ENCODE measurements around the gene SEMA6D.

Gene SEMA6D

DNA sequence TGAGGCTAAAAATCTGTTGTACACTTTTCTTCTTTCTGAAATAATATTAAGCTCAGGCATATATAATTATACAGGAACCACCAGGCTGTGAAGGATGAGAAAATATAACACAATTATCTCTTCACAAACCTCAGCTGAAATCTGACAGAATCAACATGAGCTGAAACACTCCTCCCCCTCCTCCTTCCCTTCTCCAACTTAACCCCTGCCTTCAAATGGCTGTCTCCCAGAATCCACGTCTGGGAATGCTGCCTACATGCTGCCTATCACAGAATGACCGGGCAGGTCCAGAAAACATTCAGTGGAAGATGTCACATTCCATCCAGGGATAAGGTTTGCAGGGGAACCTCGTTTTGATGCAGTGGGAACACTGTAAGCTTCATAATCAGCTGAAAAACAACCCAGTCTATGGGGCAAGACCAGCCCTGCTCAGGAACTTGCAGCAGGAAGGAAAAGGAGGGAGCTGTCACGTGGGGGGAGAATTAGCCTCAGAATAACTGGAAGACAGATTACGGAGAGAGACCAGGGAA lies 44.0 kb upstream of the SEMA6D start:
- no peaks in the 10 kb centered on the region for H3K27me3 ChIP-seq (ENCODE audit: insufficient read depth, poor library complexity, severe bottlenecking)
- no peak overlapping the region for H3K27ac ChIP-seq (replicated peaks)
- TF ChIP-seq POLR2AphosphoS5 (IDR thresholded peaks at IDR 0.05; ENCODE audit: low read depth) (no peak), GABPA (IDR thresholded peaks at IDR 0.05; ENCODE audit: low read depth) (no peak), SPI1 (IDR thresholded peaks at IDR 0.05; ENCODE audit: borderline replicate concordance, low read depth) (no peak)
- TF ChIP-seq, protein P1, sequence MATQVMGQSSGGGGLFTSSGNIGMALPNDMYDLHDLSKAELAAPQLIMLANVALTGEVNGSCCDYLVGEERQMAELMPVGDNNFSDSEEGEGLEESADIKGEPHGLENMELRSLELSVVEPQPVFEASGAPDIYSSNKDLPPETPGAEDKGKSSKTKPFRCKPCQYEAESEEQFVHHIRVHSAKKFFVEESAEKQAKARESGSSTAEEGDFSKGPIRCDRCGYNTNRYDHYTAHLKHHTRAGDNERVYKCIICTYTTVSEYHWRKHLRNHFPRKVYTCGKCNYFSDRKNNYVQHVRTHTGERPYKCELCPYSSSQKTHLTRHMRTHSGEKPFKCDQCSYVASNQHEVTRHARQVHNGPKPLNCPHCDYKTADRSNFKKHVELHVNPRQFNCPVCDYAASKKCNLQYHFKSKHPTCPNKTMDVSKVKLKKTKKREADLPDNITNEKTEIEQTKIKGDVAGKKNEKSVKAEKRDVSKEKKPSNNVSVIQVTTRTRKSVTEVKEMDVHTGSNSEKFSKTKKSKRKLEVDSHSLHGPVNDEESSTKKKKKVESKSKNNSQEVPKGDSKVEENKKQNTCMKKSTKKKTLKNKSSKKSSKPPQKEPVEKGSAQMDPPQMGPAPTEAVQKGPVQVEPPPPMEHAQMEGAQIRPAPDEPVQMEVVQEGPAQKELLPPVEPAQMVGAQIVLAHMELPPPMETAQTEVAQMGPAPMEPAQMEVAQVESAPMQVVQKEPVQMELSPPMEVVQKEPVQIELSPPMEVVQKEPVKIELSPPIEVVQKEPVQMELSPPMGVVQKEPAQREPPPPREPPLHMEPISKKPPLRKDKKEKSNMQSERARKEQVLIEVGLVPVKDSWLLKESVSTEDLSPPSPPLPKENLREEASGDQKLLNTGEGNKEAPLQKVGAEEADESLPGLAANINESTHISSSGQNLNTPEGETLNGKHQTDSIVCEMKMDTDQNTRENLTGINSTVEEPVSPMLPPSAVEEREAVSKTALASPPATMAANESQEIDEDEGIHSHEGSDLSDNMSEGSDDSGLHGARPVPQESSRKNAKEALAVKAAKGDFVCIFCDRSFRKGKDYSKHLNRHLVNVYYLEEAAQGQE (IDR thresholded peaks at IDR 0.05; ENCODE audit: insufficient replicate concordance, low read depth), result no peak
- TF ChIP-seq, protein P2, sequence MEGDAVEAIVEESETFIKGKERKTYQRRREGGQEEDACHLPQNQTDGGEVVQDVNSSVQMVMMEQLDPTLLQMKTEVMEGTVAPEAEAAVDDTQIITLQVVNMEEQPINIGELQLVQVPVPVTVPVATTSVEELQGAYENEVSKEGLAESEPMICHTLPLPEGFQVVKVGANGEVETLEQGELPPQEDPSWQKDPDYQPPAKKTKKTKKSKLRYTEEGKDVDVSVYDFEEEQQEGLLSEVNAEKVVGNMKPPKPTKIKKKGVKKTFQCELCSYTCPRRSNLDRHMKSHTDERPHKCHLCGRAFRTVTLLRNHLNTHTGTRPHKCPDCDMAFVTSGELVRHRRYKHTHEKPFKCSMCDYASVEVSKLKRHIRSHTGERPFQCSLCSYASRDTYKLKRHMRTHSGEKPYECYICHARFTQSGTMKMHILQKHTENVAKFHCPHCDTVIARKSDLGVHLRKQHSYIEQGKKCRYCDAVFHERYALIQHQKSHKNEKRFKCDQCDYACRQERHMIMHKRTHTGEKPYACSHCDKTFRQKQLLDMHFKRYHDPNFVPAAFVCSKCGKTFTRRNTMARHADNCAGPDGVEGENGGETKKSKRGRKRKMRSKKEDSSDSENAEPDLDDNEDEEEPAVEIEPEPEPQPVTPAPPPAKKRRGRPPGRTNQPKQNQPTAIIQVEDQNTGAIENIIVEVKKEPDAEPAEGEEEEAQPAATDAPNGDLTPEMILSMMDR (IDR thresholded peaks at IDR 0.05; ENCODE audit: insufficient read depth, low read length), result no peak
- H3K4me3 ChIP-seq (replicated peaks; ENCODE audit: insufficient read depth, low read length), result no peak overlapping the region
- no peak for DNase-seq (ENCODE audit: low read depth in 1 of 2, low spot score in 1 of 2)

DNA sequence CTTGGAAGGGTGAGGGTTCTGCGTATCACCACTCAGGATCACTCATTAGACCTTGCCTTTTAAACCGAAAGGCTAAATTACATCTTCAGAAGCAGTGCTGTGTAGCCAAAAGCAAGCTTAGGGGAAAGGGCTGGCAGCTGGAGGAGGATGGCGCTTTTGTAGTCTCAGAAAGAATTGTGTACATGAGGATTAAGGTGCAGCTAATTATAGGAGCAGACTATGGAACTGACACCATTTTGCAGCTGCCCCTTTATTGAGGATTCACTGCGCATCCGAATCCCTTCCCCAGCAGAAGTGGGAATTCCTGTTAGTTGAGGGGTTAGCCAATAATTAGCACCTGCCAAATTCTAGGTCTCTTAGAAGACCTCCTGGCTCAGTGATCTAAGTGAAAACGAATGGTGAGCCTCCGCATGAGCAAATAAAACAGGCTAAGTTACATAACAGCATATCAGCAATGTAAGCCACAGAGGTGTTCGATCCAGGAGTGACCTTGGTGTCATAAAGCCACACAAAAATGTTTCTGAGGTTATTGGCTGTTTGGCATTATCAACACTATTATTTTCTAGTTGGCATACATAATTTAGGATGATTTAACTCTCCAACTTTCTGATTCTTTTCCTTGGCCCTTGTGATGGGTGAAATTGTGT lies 42.6 kb upstream of the SEMA6D start:
- TF ChIP-seq POLR2AphosphoS5 (IDR thresholded peaks at IDR 0.05; ENCODE audit: low read depth) (no peak), SPI1 (IDR thresholded peaks at IDR 0.05; ENCODE audit: borderline replicate concordance, low read depth) (no peak), GABPA (IDR thresholded peaks at IDR 0.05; ENCODE audit: low read depth) (no peak)
- TF ChIP-seq, protein P2 (IDR thresholded peaks at IDR 0.05; ENCODE audit: insufficient read depth, low read length), result no peak
- TF ChIP-seq, protein P1 (IDR thresholded peaks at IDR 0.05; ENCODE audit: insufficient replicate concordance, low read depth), result no peak
- H3K27me3 ChIP-seq (ENCODE audit: insufficient read depth, poor library complexity, severe bottlenecking), result no peaks in the 10 kb centered on the region
- no peak overlapping the region for H3K4me3 ChIP-seq (replicated peaks; ENCODE audit: insufficient read depth, low read length)
- H3K27ac ChIP-seq (replicated peaks), result no peak overlapping the region
- DNase-seq (ENCODE audit: low read depth in 1 of 2, low spot score in 1 of 2), result no peak

DNA sequence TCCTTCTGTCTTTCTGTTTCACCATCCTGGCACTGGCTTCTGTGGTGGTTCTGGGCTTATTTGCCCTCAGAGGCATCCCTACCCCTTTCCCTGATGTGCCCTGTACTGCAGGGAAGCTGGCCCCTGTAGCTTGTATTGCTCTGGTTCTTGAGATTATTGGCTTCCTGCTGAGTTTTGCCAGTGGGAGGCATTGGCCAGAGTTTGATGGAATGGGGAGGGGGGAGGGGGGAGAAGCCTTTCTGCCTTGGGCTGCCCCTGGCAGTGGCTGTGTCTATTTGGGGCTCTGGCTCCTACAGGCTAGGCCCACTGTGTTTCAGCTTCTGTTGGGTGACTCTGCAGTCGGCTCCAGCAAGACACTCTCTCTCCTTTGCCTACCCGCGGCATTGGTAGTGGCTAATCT lies 41.6 kb upstream of the SEMA6D start:
- H3K27ac ChIP-seq (replicated peaks), result no peak overlapping the region
- DNase-seq (ENCODE audit: low read depth in 1 of 2, low spot score in 1 of 2), result no peak
- no peaks in the 10 kb centered on the region for H3K27me3 ChIP-seq (ENCODE audit: insufficient read depth, poor library complexity, severe bottlenecking)
- TF ChIP-seq GABPA (IDR thresholded peaks at IDR 0.05; ENCODE audit: low read depth) (no peak), POLR2AphosphoS5 (IDR thresholded peaks at IDR 0.05; ENCODE audit: low read depth) (no peak), SPI1 (IDR thresholded peaks at IDR 0.05; ENCODE audit: borderline replicate concordance, low read depth) (no peak)
- TF ChIP-seq, protein P1 (IDR thresholded peaks at IDR 0.05; ENCODE audit: insufficient replicate concordance, low read depth), result no peak
- TF ChIP-seq, protein P2 (IDR thresholded peaks at IDR 0.05; ENCODE audit: insufficient read depth, low read length), result no peak
- no peak overlapping the region for H3K4me3 ChIP-seq (replicated peaks; ENCODE audit: insufficient read depth, low read length)

All from HL-60 (cell line).